OCI-LY7 (cell line): ENCODE data around the gene MAGI1. TPM values are rescaled to one million over a fixed set of nuclear protein-coding genes. Genes with fewer than 3 reads are reported as not detected.

Source experiments
- BruUV-seq: library from RNA; stranded (reverse); fragments of 400-500 nt; replicated peaks from 2 replicates; lab custom pipeline; 2021; lab: Mats Ljungman, UMichigan
- CTCF ChIA-PET: fragments of 300-600 bp; sonication (Branson Sonifier 250); formaldehyde crosslinking; loops from one replicate; lab custom pipeline; 2022; ENCODE audit warnings: antibody characterized with exemption; ENCODE audit not compliant: unreplicated experiment; lab: Charles Lee
- POLR2A ChIA-PET: fragments of 300-600 bp; sonication (Branson Sonifier 250); formaldehyde crosslinking; loops from one replicate; lab custom pipeline; 2022; ENCODE audit warnings: antibody characterized with exemption; lab: Charles Lee
- DNase-seq: peaks from one replicate; pipeline ENCODE4 v3.0.0-alpha.2; 2015; ENCODE audit warnings: low spot score
- H2AFZ ChIP-seq: fragments of 200-600 bp; sonication (generic), shearing (Covaris generic); 2 replicates; pipeline ENCODE4 v1.6.1; 2014; ENCODE audit warnings: mild to moderate bottlenecking, antibody characterized with exemption, low read length, moderate library complexity
- H3K27ac ChIP-seq: fragments of 200-600 bp; sonication (generic); 2 replicates; pipeline ENCODE4 v1.5.1; 2014; ENCODE audit warnings: mixed run types, low read depth, mild to moderate bottlenecking, moderate library complexity, low read length, inconsistent platforms; ENCODE audit not compliant: poor library complexity, severe bottlenecking
- H3K36me3 ChIP-seq: fragments of 200-600 bp; sonication (generic); 2 replicates; pipeline ENCODE4 v1.6.1; 2014; ENCODE audit warnings: mild to moderate bottlenecking, antibody characterized with exemption, low read length, moderate library complexity, mixed read lengths; ENCODE audit not compliant: insufficient read depth
- H3K4me1 ChIP-seq: fragments of 200-600 bp; sonication (generic); 2 replicates; pipeline ENCODE4 v1.5.1; 2014; ENCODE audit warnings: mild to moderate bottlenecking, low read length; ENCODE audit not compliant: insufficient read depth, poor library complexity, severe bottlenecking
- H3K4me2 ChIP-seq: fragments of 200-600 bp; sonication (generic); 2 replicates; pipeline ENCODE4 v1.6.1; 2014; ENCODE audit warnings: mild to moderate bottlenecking, low read length
- H3K4me3 ChIP-seq: fragments of 200-600 bp; sonication (generic); 2 replicates; pipeline ENCODE4 v1.5.1; 2014; ENCODE audit warnings: mild to moderate bottlenecking, low read depth, low read length; ENCODE audit not compliant: poor library complexity, severe bottlenecking
- H3K79me2 ChIP-seq: fragments of 200-600 bp; sonication (generic); 2 replicates; pipeline ENCODE4 v1.6.1; 2016; ENCODE audit warnings: low read depth, mild to moderate bottlenecking, low read length, moderate library complexity, mixed read lengths; ENCODE audit not compliant: insufficient read depth
- H3K9me2 ChIP-seq: fragments of 200-600 bp; sonication (generic); 2 replicates; pipeline ENCODE4 v1.6.1; 2016; ENCODE audit warnings: mild to moderate bottlenecking, low read length, mixed read lengths; ENCODE audit not compliant: insufficient read depth
- H3K9me3 ChIP-seq: fragments of 200-600 bp; sonication (generic); 2 replicates; pipeline ENCODE4 v1.6.1; 2014; ENCODE audit warnings: mild to moderate bottlenecking, mixed run types, low read length, mixed read lengths
- H4K20me1 ChIP-seq: fragments of 200-600 bp; sonication (generic); 2 replicates; pipeline ENCODE4 v1.6.1; 2014; ENCODE audit warnings: mild to moderate bottlenecking, antibody characterized with exemption, low read length, moderate library complexity, mixed read lengths; ENCODE audit not compliant: insufficient read depth
- EZH2phosphoT487 ChIP-seq: fragments of 200-600 bp; sonication (generic); IDR thresholded peaks from 2 replicates; pipeline ENCODE4 v1.6.1; 2018; ENCODE audit warnings: low read depth, borderline replicate concordance, mild to moderate bottlenecking, mixed run types, antibody characterized with exemption, low read length, moderate library complexity, mixed read lengths
- intact Hi-C: fragments of 100-400 bp; cut with micrococcal nuclease; formaldehyde crosslinking; loops from one replicate; pipeline ENCODE4 v1.10.0; 2022; ENCODE audit not compliant: unreplicated experiment
- total RNA-seq, 2 experiments: library from RNA; depleted of rRNA in 1 of 2; stranded (reverse); fragments of >200 nt in 1 of 2; shearing (Covaris generic) in 1 of 2; gene quantifications; 2 replicates each; pipeline ENCODE4 v1.2.3, GENCODE V29; 2014 to 2022
- TF ChIP-seq, protein P1 (sequence below): fragments of 200-600 bp; sonication (generic); conservative IDR thresholded peaks from 2 replicates; pipeline ENCODE4 v1.5.1; 2014; ENCODE audit warnings: mild to moderate bottlenecking, antibody characterized with exemption, low read length, moderate library complexity, mixed read lengths

MAGI1 gene
- total RNA-seq, 2 experiments from 2014 or later, result 0.63 to 2.5 TPM

DNA sequence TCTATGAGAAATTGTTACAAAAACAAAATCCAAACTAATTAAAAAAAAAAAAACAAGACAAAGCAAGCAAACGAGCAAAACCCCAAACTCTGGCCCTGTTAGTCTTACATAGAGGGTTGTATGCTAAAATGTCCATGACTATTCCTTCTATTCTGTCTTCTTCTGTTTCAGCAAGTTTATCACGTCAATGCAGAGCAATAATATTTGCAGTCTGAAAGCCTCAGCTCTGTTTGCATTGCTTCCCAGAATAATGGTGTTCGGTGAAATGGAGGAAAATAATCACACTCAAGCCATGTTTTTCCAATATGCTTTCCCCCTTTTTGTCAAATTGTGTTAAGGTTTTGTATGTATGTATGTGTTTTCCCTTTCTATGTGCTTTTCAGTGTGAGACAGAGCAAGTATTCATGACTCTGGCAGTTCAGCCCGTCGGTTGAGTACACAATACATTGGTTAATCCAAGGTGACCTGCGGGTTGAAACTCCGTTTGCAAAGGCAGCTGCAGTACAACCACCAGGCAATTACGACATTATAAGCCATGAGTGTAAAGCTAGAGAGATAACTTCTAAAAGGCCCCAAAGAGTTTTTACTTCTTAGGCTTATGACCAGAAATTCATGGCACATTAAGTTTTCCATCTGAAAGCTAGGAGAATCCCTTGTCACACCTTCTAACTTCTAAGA, 34.9 kb upstream of the MAGI1 start:
- intact Hi-C loops, result no loop called here
- Histone ChIP-seq H3K4me3 (no peak overlapping the region), H4K20me1 (no peaks in the 10 kb centered on the region), H3K36me3 (no peaks in the 10 kb centered on the region), H3K9me2 (no peaks in the 10 kb centered on the region), H3K79me2 (no peaks in the 10 kb centered on the region), H3K9me3 (no peaks in the 10 kb centered on the region), H3K4me2 (no peak overlapping the region), H2AFZ (no peak overlapping the region), H3K4me1 (no peaks in the 10 kb centered on the region), H3K27ac (no peak overlapping the region)
- DNase-seq, result no peak
- BruUV-seq, result no TSS peak
- TF ChIP-seq, protein P1, sequence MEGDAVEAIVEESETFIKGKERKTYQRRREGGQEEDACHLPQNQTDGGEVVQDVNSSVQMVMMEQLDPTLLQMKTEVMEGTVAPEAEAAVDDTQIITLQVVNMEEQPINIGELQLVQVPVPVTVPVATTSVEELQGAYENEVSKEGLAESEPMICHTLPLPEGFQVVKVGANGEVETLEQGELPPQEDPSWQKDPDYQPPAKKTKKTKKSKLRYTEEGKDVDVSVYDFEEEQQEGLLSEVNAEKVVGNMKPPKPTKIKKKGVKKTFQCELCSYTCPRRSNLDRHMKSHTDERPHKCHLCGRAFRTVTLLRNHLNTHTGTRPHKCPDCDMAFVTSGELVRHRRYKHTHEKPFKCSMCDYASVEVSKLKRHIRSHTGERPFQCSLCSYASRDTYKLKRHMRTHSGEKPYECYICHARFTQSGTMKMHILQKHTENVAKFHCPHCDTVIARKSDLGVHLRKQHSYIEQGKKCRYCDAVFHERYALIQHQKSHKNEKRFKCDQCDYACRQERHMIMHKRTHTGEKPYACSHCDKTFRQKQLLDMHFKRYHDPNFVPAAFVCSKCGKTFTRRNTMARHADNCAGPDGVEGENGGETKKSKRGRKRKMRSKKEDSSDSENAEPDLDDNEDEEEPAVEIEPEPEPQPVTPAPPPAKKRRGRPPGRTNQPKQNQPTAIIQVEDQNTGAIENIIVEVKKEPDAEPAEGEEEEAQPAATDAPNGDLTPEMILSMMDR, result no peak
- no peak for TF ChIP-seq EZH2phosphoT487
- POLR2A ChIA-PET, result no interaction called here
- CTCF ChIA-PET, result no interaction called here

DNA sequence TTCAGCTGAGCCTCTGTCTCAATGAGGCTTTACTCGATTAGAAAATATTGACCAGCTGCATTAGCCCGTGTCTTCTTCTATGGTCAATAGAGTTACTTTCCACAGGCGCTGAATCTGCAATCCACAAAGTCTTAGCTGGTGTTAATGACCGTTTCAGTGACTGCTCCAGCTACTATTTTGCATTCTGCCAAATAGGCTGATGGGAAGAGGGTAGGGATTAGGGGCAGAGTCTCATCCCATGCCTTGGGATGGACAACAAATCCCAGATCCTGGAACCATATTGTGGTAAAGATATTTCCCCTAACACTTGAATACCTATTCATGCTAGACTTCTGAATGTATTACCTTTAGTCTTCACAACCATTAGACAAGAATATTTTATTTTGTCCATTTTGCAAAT, 29.5 kb upstream of the MAGI1 start:
- Histone ChIP-seq H4K20me1 (no peaks in the 10 kb centered on the region), H3K79me2 (no peaks in the 10 kb centered on the region), H3K36me3 (no peaks in the 10 kb centered on the region), H3K9me3 (no peaks in the 10 kb centered on the region), H3K9me2 (no peaks in the 10 kb centered on the region), H3K4me3 (no peak overlapping the region), H3K27ac (no peak overlapping the region), H3K4me2 (no peak overlapping the region), H3K4me1 (no peaks in the 10 kb centered on the region), H2AFZ (no peak overlapping the region)
- no peak for DNase-seq
- BruUV-seq, result no TSS peak
- no peak for TF ChIP-seq EZH2phosphoT487
- TF ChIP-seq, protein P1, result no peak
- POLR2A ChIA-PET, result no interaction called here
- CTCF ChIA-PET, result no interaction called here
- intact Hi-C loops, result no loop called here

DNA sequence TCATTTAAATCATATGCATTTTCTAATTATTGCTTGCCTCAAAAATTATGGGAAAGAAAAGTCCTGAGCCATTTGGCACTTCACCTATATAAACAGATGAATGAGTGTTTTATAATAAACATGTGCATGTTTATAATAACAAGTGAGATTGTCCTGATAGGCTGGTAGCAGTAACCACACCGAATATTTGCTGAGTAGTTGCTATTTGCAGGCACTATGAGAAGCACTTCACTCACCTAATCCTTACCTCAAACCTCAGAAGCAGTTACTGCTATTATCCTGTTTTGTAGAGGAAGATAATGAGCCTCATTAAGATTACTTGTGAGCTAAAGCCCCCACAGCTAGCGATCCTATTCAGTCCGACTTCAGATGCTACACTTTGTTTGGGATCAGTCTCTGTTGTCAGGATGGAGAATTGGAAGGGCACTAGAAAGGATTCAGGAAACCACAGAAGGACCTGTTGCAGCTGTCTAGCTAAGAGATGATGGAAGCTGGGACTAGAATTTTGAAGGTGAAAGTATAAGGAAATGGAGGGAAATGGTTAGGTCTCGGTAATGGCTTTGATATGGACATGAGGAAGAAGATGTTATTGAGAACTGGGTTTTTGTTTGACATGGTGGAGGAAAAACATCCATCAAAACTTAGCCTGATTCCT, 28.4 kb upstream of the MAGI1 start:
- no peak overlapping the region for H3K4me2 ChIP-seq
- H3K9me3 ChIP-seq, result no peaks in the 10 kb centered on the region
- DNase-seq, result no peak
- no peak overlapping the region for H3K4me3 ChIP-seq
- ChIA-PET CTCF (no interaction called here), POLR2A (no interaction called here)
- H4K20me1 ChIP-seq, result no peaks in the 10 kb centered on the region
- no peaks in the 10 kb centered on the region for H3K4me1 ChIP-seq
- H3K79me2 ChIP-seq, result no peaks in the 10 kb centered on the region
- H3K36me3 ChIP-seq, result no peaks in the 10 kb centered on the region
- TF ChIP-seq EZH2phosphoT487, result no peak
- TF ChIP-seq, protein P1, result no peak
- no peak overlapping the region for H2AFZ ChIP-seq
- H3K27ac ChIP-seq, result no peak overlapping the region
- intact Hi-C loops, result no loop called here
- H3K9me2 ChIP-seq, result no peaks in the 10 kb centered on the region
- BruUV-seq, result no TSS peak
